H1 (cell line): ENCODE measurements around the gene RNFT2. TPM values are rescaled to one million over a fixed set of nuclear protein-coding genes. Genes with fewer than 3 reads are reported as not detected.

Experiments used
- CTCF ChIA-PET: fragments of 300-600 bp; sonication (Branson Sonifier 250); formaldehyde crosslinking; loops from one replicate; lab custom pipeline; 2021; ENCODE audit not compliant: partially characterized antibody; lab: Charles Lee
- POLR2A ChIA-PET: fragments of 300-600 bp; sonication (Branson Sonifier 250); formaldehyde crosslinking; loops from one replicate; lab custom pipeline; 2021; ENCODE audit warnings: inconsistent platforms; ENCODE audit not compliant: partially characterized antibody; lab: Charles Lee
- DNase-seq, 2 experiments: peaks; one replicate each; pipeline versions ENCODE4 v3.0.0 to v3.0.0-alpha.2; 2010 to 2022; ENCODE audit warnings: low spot score in 2 of 2, low read depth in 1 of 2, mixed read lengths in 1 of 2
- FAIRE-seq: peaks from 2 replicates; lab custom pipeline; 2011; peaks lifted over from hg19 to GRCh38; lab: Jason Lieb, UNC
- H2AFZ ChIP-seq: 2 replicates; pipeline ENCODE4 v1.8.1; 2012; ENCODE audit warnings: low read length, inconsistent platforms
- H2AK5ac ChIP-seq: 2 replicates; pipeline ENCODE4 v1.6.1; 2013; ENCODE audit warnings: low read depth, low read length
- H2BK120ac ChIP-seq: replicated peaks from 2 replicates; pipeline ENCODE3; 2013; ENCODE audit warnings: low read depth, low read length, inconsistent platforms
- H2BK12ac ChIP-seq: 2 replicates; pipeline ENCODE4 v1.6.1; 2013; ENCODE audit warnings: low read depth, low read length
- H2BK15ac ChIP-seq: 2 replicates; pipeline ENCODE4 v1.6.1; 2013; ENCODE audit warnings: low read length
- H2BK20ac ChIP-seq: 2 replicates; pipeline ENCODE4 v1.6.1; 2013; ENCODE audit warnings: low read length
- H2BK5ac ChIP-seq: 2 replicates; pipeline ENCODE4 v1.6.1; 2013; ENCODE audit warnings: low read depth, low read length
- H3K14ac ChIP-seq: 2 replicates; pipeline ENCODE4 v1.6.1; 2013; ENCODE audit warnings: inconsistent platforms; ENCODE audit not compliant: insufficient read length
- H3K18ac ChIP-seq: 2 replicates; pipeline ENCODE4 v1.6.1; 2013; ENCODE audit warnings: low read length; ENCODE audit errors: extremely low read depth
- H3K23ac ChIP-seq: 2 replicates; pipeline ENCODE4 v1.6.1; 2013; ENCODE audit warnings: inconsistent platforms; ENCODE audit not compliant: insufficient read length
- H3K23me2 ChIP-seq: 2 replicates; pipeline ENCODE4 v1.6.1; 2013; ENCODE audit warnings: low read depth, low read length
- H3K27ac ChIP-seq: 2 replicates; pipeline ENCODE4 v1.6.1; 2011; ENCODE audit warnings: low read depth, low read length, inconsistent platforms
- H3K27me3 ChIP-seq, 4 experiments: replicated peaks in 1 of 4; 1 replicate in 1 of 4; 2 replicates in 3 of 4; pipeline versions ENCODE4 v1.6.1 to v1.8.1; 2011 to 2013; ENCODE audit warnings: low read length in 3 of 4, mild to moderate bottlenecking in 3 of 4, inconsistent platforms in 2 of 4, mixed read lengths in 2 of 4, moderate library complexity in 1 of 4; ENCODE audit not compliant: control insufficient read depth in 3 of 4, insufficient read depth in 3 of 4; ENCODE audit errors: extremely low read depth in 1 of 4
- H3K36me3 ChIP-seq, 4 experiments: 2 replicates each; pipeline versions ENCODE4 v1.6.1 to v1.8.1; 2011 to 2013; ENCODE audit warnings: mild to moderate bottlenecking in 4 of 4, low read length in 3 of 4, moderate library complexity in 2 of 4, control low read depth in 1 of 4, inconsistent platforms in 1 of 4; ENCODE audit not compliant: insufficient read depth in 4 of 4, control insufficient read depth in 2 of 4
- H3K4ac ChIP-seq: replicated peaks from 2 replicates; pipeline ENCODE3; 2013; ENCODE audit warnings: low read length, low read depth, mixed read lengths, inconsistent platforms; ENCODE audit not compliant: insufficient read length
- H3K4me1 ChIP-seq, 4 experiments: replicated peaks in 1 of 4; 1 replicate in 1 of 4; 2 replicates in 3 of 4; pipeline versions ENCODE4 v1.6.1 to v1.8.1; 2011 to 2013; ENCODE audit warnings: low read length in 3 of 4, inconsistent platforms in 2 of 4, mixed read lengths in 1 of 4; ENCODE audit not compliant: insufficient read depth in 4 of 4, control insufficient read depth in 3 of 4
- H3K4me2 ChIP-seq, 2 experiments: 2 replicates each; pipeline versions ENCODE4 v1.6.1 to v1.8.1; 2011 to 2013; ENCODE audit warnings: low read depth in 2 of 2, low read length in 2 of 2, control low read depth in 1 of 2, inconsistent platforms in 1 of 2, mild to moderate bottlenecking in 1 of 2; ENCODE audit not compliant: insufficient read depth in 1 of 2
- H3K4me3 ChIP-seq, 4 experiments: fragments of 200-600, 300-600 bp in 1 of 4; sonication (generic), shearing (Covaris generic), sonication (Bioruptor Twin) in 1 of 4; 2 replicates each; pipeline versions ENCODE4 v1.5.1 to v1.8.1; 2011 to 2016; ENCODE audit warnings: low read length in 4 of 4, low read depth in 3 of 4, control low read depth in 2 of 4, inconsistent platforms in 2 of 4, mild to moderate bottlenecking in 2 of 4, mixed read lengths in 1 of 4, moderate library complexity in 1 of 4; ENCODE audit not compliant: insufficient read depth in 2 of 4; ENCODE audit errors: extremely low read depth in 1 of 4
- H3K56ac ChIP-seq: replicated peaks from 2 replicates; pipeline ENCODE3; 2013; ENCODE audit warnings: low read depth, mild to moderate bottlenecking, mixed read lengths, low read length, inconsistent platforms; ENCODE audit not compliant: insufficient read length
- H3K79me1 ChIP-seq: 2 replicates; pipeline ENCODE4 v1.6.1; 2013; ENCODE audit warnings: low read depth, low read length, control low read depth
- H3K79me2 ChIP-seq, 2 experiments: 2 replicates each; pipeline versions ENCODE4 v1.6.1 to v1.8.1; 2012 to 2013; ENCODE audit warnings: low read length in 2 of 2, mild to moderate bottlenecking in 2 of 2, inconsistent platforms in 1 of 2; ENCODE audit not compliant: insufficient read depth in 2 of 2, control insufficient read depth in 1 of 2
- H3K9ac ChIP-seq, 4 experiments: replicated peaks in 1 of 4; 1 replicate in 1 of 4; 2 replicates in 3 of 4; pipeline versions ENCODE4 v1.6.1 to v1.8.1; 2011 to 2013; ENCODE audit warnings: low read depth in 3 of 4, low read length in 3 of 4, control low read depth in 2 of 4, mild to moderate bottlenecking in 2 of 4, moderate library complexity in 2 of 4, inconsistent platforms in 1 of 4; ENCODE audit errors: extremely low read depth in 1 of 4
- H3K9me3 ChIP-seq, 2 experiments: 2 replicates each; pipeline versions ENCODE4 v1.6.1 to v1.8.1; 2012 to 2013; ENCODE audit warnings: mild to moderate bottlenecking in 2 of 2, moderate library complexity in 2 of 2, control low read depth in 1 of 2, inconsistent platforms in 1 of 2, low read depth in 1 of 2, low read length in 1 of 2, mixed read lengths in 1 of 2; ENCODE audit not compliant: insufficient read depth in 2 of 2
- H4K20me1 ChIP-seq, 2 experiments: replicated peaks in 1 of 2; 2 replicates each; pipeline versions ENCODE3 to v1.8.1; 2011 to 2013; ENCODE audit warnings: inconsistent platforms in 2 of 2, low read length in 2 of 2, mild to moderate bottlenecking in 1 of 2; ENCODE audit not compliant: insufficient read depth in 2 of 2, control insufficient read depth in 1 of 2
- H4K5ac ChIP-seq: 2 replicates; pipeline ENCODE4 v1.6.1; 2013; ENCODE audit warnings: low read length, low read depth, mixed read lengths, inconsistent platforms; ENCODE audit not compliant: insufficient read length
- H4K8ac ChIP-seq: 2 replicates; pipeline ENCODE4 v1.8.0; 2013; ENCODE audit warnings: mild to moderate bottlenecking, moderate library complexity, low read length, inconsistent platforms; ENCODE audit not compliant: insufficient read depth; ENCODE audit errors: extremely low read depth
- H4K91ac ChIP-seq: replicated peaks from 2 replicates; pipeline ENCODE3; 2013; ENCODE audit warnings: low read length, mixed read lengths, inconsistent platforms; ENCODE audit not compliant: insufficient read length
- ASH2L ChIP-seq: fragments of 200-600, 300-600 bp; sonication (generic); IDR thresholded peaks from one replicate; pipeline ENCODE4 v1.7.1; 2017; ENCODE audit warnings: low read length
- BACH1 ChIP-seq: IDR thresholded peaks from 2 replicates; pipeline ENCODE4 v1.6.1; 2012; ENCODE audit warnings: low read length, improper control_type of control experiment
- BCL11A ChIP-seq, 2 experiments: IDR thresholded peaks; one replicate each; pipeline ENCODE4 v1.6.1; 2011; ENCODE audit warnings: low read depth in 2 of 2, low read length in 2 of 2, mild to moderate bottlenecking in 2 of 2
- CHD2 ChIP-seq: IDR thresholded peaks from 2 replicates; pipeline ENCODE4 v1.6.1; 2012; ENCODE audit warnings: low read length, improper control_type of control experiment
- EGR1 ChIP-seq: IDR thresholded peaks from 2 replicates; pipeline ENCODE4 v1.6.1; 2011; ENCODE audit warnings: low read depth, low read length, borderline replicate concordance
- EP300 ChIP-seq, 2 experiments: IDR thresholded peaks; 1 replicate in 1 of 2; 2 replicates in 1 of 2; pipeline ENCODE4 v1.6.1; 2011 to 2012; ENCODE audit warnings: low read depth in 2 of 2, low read length in 2 of 2, mild to moderate bottlenecking in 2 of 2, borderline replicate concordance in 1 of 2, inconsistent platforms in 1 of 2, moderate library complexity in 1 of 2
- MAX ChIP-seq: IDR thresholded peaks from 2 replicates; pipeline ENCODE4 v1.6.1; 2012; ENCODE audit warnings: inconsistent platforms
- NANOG ChIP-seq: IDR thresholded peaks from 2 replicates; pipeline ENCODE4 v1.6.1; 2011; ENCODE audit warnings: low read length, low read depth, mild to moderate bottlenecking, inconsistent platforms; ENCODE audit not compliant: insufficient read depth, poor library complexity, severe bottlenecking
- RAD21 ChIP-seq, 2 experiments: IDR thresholded peaks in 1 of 2; conservative IDR thresholded peaks in 1 of 2; 2 replicates each; pipeline ENCODE4 v1.6.1; 2011; ENCODE audit warnings: low read depth in 2 of 2, low read length in 2 of 2, improper control_type of control experiment in 1 of 2, inconsistent platforms in 1 of 2, mild to moderate bottlenecking in 1 of 2, moderate library complexity in 1 of 2
- RNF2 ChIP-seq: fragments of 200-900, 300-1000 bp; sonication (generic); IDR thresholded peaks from 2 replicates; pipeline ENCODE4 v1.7.1; 2016; ENCODE audit warnings: borderline replicate concordance, low read depth, mild to moderate bottlenecking, antibody characterized with exemption, low read length; ENCODE audit not compliant: poor library complexity, severe bottlenecking; ENCODE audit errors: missing control alignments
- SIN3A ChIP-seq, 2 experiments: IDR thresholded peaks in 1 of 2; conservative IDR thresholded peaks in 1 of 2; 2 replicates each; pipeline ENCODE4 v1.6.1; 2011 to 2012; ENCODE audit warnings: low read length in 2 of 2, improper control_type of control experiment in 1 of 2, low read depth in 1 of 2, mild to moderate bottlenecking in 1 of 2
- SP1 ChIP-seq: IDR thresholded peaks from 2 replicates; pipeline ENCODE4 v1.6.1; 2011; ENCODE audit warnings: low read depth, low read length
- WGBS, 2 experiments: shearing (Covaris generic) in 1 of 2; methylation state at CpG; one replicate each; pipeline versions ENCODE4 v1.1.6 to v1.1.7; 2013 to 2015; ENCODE audit warnings: low lambda C conversion rate in 2 of 2, mixed read lengths in 2 of 2, inconsistent platforms in 1 of 2, low coverage in 1 of 2, missing lambda C conversion rate in 1 of 2; ENCODE audit not compliant: insufficient replicate concordance in 2 of 2, insufficient coverage in 1 of 2, insufficient read length in 1 of 2; ENCODE audit errors: extremely low coverage in 1 of 2, missing lambda C conversion rate in 1 of 2; 5-methylcytosine and 5-hydroxymethylcytosine counted together
- polyA plus RNA-seq, 7 experiments: library from polyadenylated mRNA; depleted of rRNA in 3 of 7; stranded (reverse) in 5 of 7; unstranded in 2 of 7; fragments of >200 nt in 5 of 7; fragments of 200-250 nt in 2 of 7; gene quantifications; 1 replicate in 5 of 7; 2 replicates in 1 of 7; 4 replicates in 1 of 7; pipeline versions ENCODE4 v1.2.1 to v1.2.3, GENCODE V29; 2011 to 2013; ENCODE audit warnings: missing spikeins in 2 of 7, mixed read lengths in 2 of 7
- total RNA-seq: library from RNA; stranded (reverse); fragmentation: NEBNext Ultra II Directional; extraction: Animal tissue kit (Norgen Biotek cat#: 25700); gene quantifications from 2 replicates; pipeline ENCODE4 v1.2.1, GENCODE V29; 2021

The RNFT2 gene
- total and polyA plus RNA-seq, 2 of the 8 experiments (the other 6 are each of a cell fraction or from before 2014, with no cell fraction given): 14.2 to 33.1 TPM

- Histone ChIP-seq H3K79me2 (no peaks in the 10 kb centered on the region), H3K23me2 (0 out of 2 replicates have a peak, but pooled peaks cover 5% of the 10 kb centered on the region), H2BK15ac (no peak overlapping the region), H3K79me1 (no peaks in the 10 kb centered on the region), H2AFZ (no peak overlapping the region), H3K4me1 (peaks cover 0 to 10% (median 4%) of the 10 kb centered on the region in 4 experiments; a peak in 5 of 7 replicates), H3K23ac (no peak overlapping the region), H4K5ac (no peak overlapping the region), H3K27me3 (peaks cover 0 to 10% (median 6%) of the 10 kb centered on the region in 4 experiments; a peak in 6 of 7 replicates), H4K91ac (no peak overlapping the region), H2AK5ac (no peak overlapping the region), H4K8ac (no peak overlapping the region), H3K9me3 (no peaks in the 10 kb centered on the region), H2BK20ac (no peak overlapping the region; the same call in 1 of the 2 replicates), H4K20me1 (no peaks in the 10 kb centered on the region), H3K14ac (no peak overlapping the region), H3K36me3 (no peaks in the 10 kb centered on the region), H3K56ac (no peak overlapping the region), H2BK12ac (no peak overlapping the region), H3K4me2 (no peak overlapping the region), H3K9ac (no peak overlapping the region), H3K4me3 (no peak overlapping the region), H2BK120ac (no peak overlapping the region), H3K27ac (no peak overlapping the region), H3K4ac (no peak overlapping the region), H2BK5ac (no peak overlapping the region), H3K18ac (no peak overlapping the region)
- FAIRE-seq (no peak), DNase-seq (no peak)
- POLR2A ChIA-PET: interaction anchor here (0.7 to 1.3 kb wide), 2 partner anchors 128 to 137 kb away, joined by 3 read pairs; no protein-coding TSS in a partner anchor
- CTCF ChIA-PET: interaction anchor here (0.5 to 3.0 kb wide), 19 partner anchors 9 to 750 kb away, joined by 3 to 19 read pairs (median 3); no protein-coding TSS in a partner anchor
- WGBS, 2 experiments: 64% methylated on average over 6 of the region's 7 CpGs; no CpG with 5 or more reads in 1 of the 2 experiments
- TF ChIP-seq ASH2L (no peak), SIN3A (conservative IDR thresholded peaks at IDR 0.05 in 1 of 2, IDR thresholded peaks at IDR 0.05 in 1 of 2; ENCODE audit: low read depth in 1 of 2, low read length in 2 of 2) (0 out of 4 replicates have a peak, but pooled peaks of 1 of the 2 experiments have one; percentile 29), SP1 (no peak), RNF2 (no peak), NANOG (no peak), MAX (0 out of 2 replicates have a peak, but pooled peaks have one; percentile 4), BCL11A (IDR thresholded peaks at IDR 0.05; ENCODE audit: low read depth in 2 of 2, low read length in 2 of 2) (no peak), CHD2 (no peak), RAD21 (IDR thresholded peaks at IDR 0.05 in 1 of 2, conservative IDR thresholded peaks at IDR 0.05 in 1 of 2; ENCODE audit: low read depth in 2 of 2, low read length in 2 of 2) (peak; percentile 80 to 89), EP300 (IDR thresholded peaks at IDR 0.05; ENCODE audit: borderline replicate concordance in 1 of 2, low read depth in 2 of 2, low read length in 2 of 2) (no peak), BACH1 (no peak), EGR1 (no peak)
These were observed 40.8 kb upstream of the RNFT2 start for GRCh38 chr12:116697305-116697704.
